GM19452 (cell line): ENCODE data around the gene MINDY2.

Experiments
- ATAC-seq: cut with Tn5 transposase; IDR thresholded peaks from one replicate; pipeline ENCODE4 v1.9.1; 2021; ENCODE audit not compliant: unreplicated experiment

The MINDY2 gene, protein sequence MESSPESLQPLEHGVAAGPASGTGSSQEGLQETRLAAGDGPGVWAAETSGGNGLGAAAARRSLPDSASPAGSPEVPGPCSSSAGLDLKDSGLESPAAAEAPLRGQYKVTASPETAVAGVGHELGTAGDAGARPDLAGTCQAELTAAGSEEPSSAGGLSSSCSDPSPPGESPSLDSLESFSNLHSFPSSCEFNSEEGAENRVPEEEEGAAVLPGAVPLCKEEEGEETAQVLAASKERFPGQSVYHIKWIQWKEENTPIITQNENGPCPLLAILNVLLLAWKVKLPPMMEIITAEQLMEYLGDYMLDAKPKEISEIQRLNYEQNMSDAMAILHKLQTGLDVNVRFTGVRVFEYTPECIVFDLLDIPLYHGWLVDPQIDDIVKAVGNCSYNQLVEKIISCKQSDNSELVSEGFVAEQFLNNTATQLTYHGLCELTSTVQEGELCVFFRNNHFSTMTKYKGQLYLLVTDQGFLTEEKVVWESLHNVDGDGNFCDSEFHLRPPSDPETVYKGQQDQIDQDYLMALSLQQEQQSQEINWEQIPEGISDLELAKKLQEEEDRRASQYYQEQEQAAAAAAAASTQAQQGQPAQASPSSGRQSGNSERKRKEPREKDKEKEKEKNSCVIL

DNA sequence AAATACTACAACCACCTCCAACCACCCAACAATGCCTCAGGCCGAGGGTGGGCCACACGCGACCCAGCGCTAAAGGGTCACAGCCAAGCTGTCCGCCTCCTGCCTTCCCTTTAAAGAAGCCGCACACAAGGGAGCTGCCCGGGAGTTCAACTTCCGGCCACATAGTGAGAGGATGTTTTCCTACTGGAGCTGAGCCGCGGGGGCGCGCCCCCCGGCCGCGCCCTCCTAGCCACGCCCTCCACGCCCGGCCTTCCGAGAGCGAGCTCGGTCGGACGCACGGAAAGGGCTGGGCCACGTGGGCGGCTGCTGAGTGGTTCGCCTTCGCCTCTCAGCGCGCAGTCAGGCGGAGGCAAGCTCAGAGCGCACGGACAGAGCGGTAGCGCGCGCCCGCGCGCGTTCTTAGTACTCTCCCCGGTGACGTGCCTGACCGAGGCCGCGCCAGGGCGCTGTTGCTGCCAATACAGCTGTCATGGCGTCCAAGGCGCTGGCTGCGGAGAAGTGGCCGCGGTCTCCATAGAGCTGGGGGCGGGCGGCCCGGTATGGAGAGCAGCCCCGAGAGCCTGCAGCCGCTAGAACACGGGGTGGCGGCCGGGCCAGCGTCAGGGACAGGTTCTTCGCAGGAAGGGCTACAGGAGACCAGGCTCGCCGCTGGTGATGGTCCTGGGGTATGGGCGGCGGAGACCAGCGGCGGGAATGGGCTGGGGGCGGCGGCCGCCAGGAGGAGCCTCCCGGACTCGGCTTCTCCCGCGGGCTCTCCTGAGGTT lies at the start of gene MINDY2:
MINDY2 (plus strand) TSS at position 446 of the 764 bp plus-strand sequence; CDS start at position 540, 94 bp downstream.
- ATAC-seq = peak; percentile 95

DNA sequence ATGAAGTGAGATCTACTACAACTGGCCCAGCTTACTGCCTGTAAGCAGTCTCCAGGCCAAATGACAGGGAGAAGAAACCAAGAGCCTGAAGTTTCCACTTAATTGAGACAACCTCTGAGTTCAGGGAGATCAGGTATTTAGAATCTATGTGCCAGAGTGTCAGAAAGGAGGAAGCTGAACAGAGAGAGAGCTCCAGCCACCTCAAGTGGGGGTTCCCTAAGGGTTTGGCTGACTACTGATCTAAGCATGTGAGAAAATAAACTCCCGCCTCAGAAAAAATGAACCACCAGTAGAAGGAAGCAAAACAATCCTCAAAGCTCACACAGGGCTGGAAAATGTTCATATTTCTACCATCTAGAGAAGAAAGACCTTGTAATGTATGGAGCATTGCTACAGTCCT lies 46.6 kb upstream of the MINDY2 start:
- peak; percentile 68 for ATAC-seq

DNA sequence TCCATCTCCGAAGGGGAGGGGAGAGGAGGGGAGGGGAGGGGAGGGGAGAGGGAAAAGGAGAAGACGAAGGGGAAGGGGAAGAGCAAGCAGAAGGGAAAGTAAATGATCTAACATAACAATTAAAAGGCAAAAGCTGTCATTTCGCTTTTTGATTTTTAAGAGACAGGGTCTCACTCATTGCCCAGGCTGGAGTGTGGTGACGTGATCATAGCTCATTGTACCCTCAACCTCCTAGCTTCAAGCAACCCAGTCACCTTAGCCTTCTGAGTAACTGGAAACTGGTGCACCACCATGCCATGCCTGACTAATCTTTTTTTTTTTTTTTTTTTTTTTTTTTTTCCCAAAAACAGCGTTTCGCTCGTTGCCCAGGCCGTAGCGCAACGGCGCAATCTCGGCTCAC lies 44.2 kb upstream of the MINDY2 start:
- ATAC-seq = no peak

DNA sequence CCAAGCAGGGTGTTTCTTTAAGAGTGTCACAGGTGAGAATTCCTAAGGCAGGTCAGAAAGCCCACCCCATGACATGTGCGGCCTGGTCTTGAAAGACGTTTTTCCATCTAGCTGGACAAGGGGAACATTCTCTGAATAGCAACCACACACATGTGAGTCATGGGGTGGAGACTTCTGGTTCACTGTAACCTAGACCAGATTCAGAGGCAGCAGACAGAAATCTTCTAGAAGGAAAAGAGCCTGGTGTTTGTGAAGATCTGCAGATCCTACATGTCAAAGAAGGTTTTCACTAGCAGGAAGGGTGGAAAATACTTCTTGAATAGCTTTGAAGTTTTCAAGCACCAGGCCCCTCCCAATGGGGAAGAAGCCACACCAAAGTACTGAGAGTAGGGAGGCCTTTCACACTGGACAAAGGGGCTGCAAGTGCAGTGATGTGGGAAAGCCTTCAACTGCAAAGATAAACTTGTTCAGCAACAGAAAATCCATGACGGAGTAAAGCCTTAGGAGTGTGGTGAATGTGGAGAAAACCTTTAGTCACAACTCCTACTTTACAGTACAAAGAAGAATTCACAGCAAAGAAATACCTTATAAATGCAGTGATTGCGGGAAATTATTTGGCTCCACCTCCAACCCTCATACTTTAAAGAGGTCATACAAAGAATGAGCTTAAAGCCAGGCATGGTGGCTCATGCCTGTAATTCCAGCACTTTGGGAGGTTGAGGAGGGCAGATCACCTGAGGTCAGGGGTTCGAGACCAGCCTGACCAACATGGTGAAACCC lies 39.2 kb upstream of the MINDY2 start:
- no peak for ATAC-seq

DNA sequence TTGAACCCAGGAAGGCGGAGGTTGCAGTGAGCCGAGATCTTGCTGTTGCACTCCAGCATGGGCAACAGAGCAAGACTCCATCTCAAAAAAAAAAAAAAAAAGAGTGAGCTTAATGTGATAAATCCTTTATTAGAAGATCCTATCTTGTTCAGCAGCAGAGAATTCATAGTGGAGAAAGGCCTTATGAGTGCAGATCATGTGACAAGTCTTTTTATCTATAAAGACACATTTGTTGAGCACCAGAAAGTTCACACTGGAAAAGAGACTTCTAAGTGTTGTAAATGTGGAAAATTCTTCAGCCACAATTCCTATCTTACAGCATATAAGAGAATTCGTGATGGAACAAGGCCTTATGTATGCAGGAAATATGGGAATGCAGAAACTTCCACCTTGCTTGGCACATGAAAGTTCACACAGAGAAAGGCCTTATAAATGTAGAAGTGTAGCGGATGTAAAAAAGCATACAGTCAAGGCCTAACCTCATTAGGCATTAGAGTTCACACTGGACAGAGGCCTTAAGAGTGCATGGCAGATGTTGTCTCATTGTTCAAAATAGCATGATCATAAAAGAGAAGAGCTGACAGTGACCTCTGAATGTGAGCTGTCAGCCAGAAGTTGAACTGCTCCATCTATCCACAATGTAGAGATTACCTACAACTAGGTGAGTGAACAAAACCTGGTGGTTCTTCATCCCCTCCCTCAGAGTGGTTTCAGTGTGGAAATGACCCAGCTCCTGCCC lies 38.3 kb upstream of the MINDY2 start:
- ATAC-seq = no peak

DNA sequence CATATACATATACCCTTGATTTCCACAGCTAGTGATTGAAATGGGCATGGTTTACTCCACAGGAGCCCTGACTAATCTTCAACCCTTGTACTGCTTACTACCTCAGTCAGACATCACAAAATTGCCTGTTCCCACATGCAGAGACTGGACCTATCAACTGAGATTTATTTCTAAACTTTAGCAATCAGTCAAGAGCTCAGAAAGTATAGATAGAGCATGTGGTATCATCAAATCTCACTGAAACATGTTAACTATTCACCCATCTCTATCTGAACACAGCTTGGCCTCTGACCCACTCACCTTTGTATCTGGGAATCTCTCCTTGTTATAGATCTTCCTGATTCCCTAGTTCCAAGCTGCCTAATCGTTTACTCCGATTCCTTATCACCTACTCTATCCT lies 36.2 kb upstream of the MINDY2 start:
- no peak for ATAC-seq

DNA sequence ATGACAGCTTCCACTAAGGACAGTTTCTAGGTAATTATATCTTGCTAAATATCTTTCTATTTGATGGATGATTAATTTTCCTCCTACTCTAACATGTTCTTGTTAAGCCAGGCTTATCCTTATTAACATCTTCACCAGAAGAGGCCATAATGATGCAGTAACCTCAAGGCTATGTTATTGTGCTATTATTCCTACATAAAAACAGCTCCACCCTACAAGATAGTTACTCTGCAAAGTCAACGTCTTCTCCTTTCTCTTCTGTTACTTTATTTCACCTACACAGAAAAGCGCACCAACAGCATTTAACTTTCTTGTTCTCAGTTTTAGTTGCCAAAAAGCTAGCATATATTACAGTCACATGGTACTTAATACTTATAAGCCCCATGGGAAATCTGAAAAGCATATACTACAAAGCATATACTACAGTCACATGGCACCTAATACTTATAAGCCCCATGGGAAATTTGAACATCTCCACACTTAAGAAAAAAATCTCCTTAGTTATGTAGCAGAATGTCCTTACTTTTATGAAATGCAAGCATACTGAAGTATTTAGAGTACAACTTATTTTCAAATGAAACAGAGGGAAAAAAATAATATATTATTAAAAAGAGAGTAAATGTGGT lies 35.0 kb upstream of the MINDY2 start:
- ATAC-seq = no peak

DNA sequence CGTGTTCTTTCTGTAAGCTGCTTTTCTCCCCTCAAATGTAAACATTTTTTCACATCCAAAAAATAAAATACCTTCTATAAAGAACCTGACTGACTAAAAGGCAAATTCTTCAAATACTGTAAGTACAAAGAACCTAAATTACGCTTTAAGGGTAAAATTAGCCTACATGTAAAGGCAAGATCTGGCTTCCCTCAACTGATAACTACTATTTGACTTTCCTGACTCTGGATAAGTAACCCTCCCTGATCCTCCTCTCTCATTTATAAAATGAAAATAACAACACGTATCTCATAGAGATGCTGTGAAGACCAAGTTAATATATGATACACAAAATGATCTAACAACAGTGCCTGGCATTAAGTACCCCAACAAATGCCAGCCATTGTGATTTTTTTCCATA lies 33.8 kb upstream of the MINDY2 start:
- ATAC-seq = no peak

DNA sequence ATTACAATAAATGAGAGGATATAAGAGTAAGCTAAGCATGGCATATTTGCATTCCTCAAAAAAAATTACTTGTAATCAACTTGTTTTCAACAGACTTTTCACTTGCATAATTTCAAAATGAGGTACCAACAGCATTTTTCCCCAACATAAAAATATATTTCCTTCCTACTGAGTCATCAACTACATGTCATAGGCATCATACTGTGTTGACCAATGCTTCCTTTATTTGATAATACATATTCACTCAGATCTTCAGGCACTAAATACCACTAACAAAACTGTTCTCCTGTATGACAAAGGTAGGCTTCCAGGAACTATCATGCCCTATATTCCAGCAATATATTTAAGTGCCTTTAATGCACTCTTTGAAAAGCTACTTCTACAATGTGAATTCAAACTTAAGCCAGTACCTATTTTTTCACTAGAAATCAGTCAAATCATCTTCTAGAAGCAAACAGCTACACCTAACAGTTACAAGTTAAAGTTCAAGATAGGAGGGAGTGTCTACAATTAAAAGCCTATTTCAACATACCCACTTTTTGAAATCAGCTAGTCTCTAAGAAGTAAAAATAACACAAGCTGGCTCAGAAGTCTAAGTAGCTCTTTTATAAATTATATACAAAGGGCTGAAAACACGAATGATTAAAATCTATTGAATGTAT lies 32.9 kb upstream of the MINDY2 start:
- ATAC-seq = no peak

DNA sequence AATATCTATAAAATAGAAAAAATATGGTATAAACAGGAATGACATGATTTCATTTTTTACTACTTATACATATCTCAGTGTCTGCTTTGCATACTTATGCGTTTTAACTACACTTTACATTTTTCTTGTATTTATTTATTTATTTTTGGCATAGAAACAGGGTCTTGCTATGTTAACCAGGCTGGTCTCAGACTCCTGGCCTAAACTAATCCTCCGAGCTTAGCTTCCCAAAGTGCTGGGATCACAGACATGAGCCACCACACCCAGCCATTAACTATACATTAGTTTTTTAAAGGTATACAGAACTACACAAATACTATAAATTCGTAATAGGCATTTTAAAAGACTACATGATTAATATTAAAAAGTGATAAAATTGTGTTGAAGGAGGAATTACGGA lies 30.7 kb upstream of the MINDY2 start:
- no peak for ATAC-seq

DNA sequence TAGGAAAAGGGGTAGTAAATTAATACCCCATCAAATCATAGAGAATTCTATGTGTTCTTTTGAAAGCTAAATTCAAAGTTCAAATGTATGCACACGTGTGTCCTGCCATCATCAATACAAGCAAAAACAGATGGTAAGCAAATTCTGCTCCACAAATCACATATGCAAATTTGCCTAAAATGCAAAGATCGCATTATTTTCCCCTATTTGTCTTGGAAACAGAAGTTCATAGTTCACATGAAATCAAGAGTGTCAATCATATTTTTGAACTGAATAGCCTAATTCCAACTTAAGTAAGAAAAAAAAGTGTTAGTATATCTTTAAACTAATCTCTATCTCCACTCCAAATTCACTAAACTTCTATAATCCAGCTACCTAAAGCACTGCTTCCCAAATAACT lies 30.1 kb upstream of the MINDY2 start:
- no peak for ATAC-seq

DNA sequence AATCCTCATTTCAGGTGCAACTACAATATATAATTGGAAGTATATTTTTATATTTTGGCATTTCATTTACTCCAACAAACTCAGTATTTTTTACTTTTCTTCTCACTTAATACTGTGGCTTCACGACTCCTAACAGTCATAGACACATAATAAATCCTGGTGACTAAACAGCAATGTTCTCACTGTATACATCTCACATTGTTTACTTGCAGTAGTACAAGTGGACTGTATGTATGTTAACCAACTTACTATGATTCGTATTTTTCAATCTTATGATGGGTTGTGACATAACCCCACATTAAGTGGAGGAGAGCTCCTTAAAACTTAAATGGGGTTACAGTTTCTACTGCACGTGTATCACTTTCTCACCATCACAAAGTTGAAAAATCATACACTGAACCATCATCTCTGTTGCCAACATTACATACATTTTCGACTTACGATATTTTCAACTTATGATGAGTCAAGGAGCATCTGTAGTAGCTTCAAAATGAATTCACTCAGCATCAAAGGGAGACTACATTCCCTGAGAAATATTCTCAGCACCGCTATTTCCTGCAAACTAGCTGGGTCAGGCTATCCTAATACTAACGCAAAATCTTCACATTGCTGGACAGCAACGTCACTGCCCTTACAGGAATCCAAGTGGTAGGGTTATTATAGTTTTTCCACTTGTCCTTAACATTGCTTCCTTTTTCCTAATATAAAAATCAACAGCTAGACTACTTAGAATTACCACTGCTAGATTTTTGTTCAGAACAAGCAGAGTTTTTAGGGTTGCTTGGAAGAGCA lies 28.9 kb upstream of the MINDY2 start:
- ATAC-seq = no peak

DNA sequence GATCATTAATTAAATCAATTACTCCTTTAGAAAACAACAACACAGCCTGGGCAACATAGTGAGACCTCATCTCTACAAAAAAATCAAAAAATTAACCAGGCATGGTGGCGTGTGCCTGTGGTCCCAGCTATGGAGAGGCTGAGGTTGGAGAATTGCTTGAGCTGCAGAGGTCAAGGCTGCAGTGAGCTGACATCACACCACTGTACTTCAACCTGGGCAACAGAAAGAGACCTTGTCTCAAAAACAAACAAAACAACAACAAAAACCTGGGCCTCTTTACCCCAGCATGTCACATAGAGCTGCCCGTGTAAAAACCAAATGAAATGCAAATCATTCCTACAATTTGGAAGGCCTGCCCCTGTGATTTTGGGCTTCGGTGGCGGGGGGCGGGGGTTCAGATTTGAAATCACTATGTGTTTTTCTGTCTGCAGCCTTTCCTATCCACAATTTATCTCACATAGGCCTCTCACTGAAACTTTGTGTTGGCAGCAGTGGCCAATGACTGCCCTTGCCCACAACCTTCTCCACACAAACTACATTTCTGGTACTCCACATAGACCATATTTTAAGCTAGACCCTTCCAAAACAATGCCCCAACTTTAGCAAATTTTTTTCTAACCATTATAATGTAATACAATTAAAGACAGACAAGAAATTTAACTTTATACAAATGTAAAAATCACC lies 28.1 kb upstream of the MINDY2 start:
- ATAC-seq = no peak

DNA sequence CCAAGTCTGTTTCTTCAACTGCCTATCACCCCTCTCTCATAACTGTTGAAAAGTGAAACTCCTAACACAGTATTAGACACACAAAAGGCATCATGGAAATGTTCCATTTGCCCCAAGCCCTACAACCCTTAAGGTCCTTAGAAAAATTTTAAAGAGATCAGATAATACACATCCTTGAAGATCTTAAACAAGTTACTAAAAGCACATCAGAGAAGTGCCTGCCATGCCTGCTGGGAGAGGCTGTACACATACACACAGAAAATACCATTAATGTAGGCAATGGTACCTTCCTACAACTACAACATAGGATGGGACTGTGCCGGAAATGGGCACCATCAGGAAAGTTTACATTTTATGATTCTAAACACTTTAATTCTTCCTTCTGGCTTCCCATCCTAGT lies 24.9 kb upstream of the MINDY2 start:
- ATAC-seq = no peak

DNA sequence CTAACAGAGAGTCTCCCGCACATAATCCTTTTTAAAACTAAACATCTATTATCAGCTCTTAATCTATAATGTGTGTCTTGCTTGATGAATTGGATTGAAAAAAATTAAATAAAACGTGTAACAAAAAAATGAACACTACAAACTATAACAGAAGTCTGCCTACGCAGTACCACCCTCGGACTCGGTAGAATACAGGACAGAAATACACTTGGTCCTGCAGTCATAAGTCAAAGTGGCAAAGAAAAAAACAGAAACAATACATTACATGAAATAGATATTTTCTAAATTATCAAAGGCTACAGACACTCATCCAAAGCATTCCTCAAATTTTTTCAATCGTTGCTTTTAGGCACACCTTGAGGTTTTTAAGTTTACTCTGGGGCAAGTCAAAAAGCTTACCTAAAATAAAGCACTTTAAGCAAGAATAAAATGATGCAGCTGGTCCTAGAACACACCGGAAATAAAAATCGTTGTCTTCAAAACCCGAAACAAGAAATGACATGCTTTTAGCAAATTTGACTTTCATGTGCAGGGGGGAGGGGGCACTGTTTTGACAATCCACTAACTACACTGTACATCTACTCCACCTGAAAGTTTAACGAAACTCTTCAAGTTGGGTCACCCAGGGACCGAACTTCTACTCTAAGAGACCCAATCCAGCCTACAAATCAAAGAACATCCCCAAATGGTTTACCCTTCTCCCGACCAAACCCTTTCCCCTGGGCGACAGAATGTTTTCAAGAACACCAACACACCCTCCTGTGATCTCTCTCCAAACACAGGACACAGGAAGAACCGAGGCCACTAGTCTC lies 22.9 kb upstream of the MINDY2 start:
- peak; percentile 14 for ATAC-seq

DNA sequence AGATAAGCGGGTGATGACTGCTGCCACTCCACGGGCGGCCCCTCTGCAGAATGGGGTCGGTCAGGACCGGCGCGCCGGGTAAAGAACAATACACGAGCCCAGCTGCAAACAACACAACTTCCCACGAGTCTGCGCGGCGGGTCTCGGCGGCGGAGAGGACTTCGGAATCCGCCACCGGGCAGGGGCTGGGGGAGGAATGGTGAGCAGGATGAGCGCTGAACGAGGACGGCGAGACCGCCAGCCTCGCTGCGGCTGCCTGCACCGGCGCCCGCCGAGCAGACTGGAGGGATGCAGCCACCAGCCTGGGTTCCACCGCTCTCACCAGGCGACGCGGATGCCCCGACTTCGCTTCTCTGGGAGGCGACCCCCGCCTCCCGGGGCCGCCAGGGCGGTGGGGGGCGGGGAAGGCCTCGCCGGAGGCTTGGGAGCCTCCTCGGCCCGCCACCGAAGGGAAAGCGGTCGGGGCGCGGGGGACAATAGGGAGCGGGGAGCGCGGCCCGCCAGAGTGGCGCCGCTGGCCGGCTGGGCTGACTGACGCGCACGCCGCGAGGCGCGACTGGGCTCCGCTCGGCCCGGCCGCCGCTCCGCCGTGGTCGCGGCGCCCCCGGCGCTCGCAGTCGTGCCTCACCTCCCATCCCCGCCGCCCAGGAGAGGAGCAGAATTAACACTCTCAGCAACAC lies 22.1 kb upstream of the MINDY2 start:
- ATAC-seq = peak; percentile 33
